HG03354 (cell line): ENCODE measurements around the gene TCHH.
"Not testable (repeated sequence)": the region's sequence is repeated elsewhere in the genome, so short reads cannot be mapped to it uniquely, and the experiment has no call there.

Experiments
- ATAC-seq: cut with Tn5 transposase; IDR thresholded peaks from one replicate; pipeline ENCODE4 v1.9.1; 2021; ENCODE audit warnings: mild to moderate bottlenecking; ENCODE audit not compliant: unreplicated experiment, poor library complexity, severe bottlenecking

Gene TCHH

DNA sequence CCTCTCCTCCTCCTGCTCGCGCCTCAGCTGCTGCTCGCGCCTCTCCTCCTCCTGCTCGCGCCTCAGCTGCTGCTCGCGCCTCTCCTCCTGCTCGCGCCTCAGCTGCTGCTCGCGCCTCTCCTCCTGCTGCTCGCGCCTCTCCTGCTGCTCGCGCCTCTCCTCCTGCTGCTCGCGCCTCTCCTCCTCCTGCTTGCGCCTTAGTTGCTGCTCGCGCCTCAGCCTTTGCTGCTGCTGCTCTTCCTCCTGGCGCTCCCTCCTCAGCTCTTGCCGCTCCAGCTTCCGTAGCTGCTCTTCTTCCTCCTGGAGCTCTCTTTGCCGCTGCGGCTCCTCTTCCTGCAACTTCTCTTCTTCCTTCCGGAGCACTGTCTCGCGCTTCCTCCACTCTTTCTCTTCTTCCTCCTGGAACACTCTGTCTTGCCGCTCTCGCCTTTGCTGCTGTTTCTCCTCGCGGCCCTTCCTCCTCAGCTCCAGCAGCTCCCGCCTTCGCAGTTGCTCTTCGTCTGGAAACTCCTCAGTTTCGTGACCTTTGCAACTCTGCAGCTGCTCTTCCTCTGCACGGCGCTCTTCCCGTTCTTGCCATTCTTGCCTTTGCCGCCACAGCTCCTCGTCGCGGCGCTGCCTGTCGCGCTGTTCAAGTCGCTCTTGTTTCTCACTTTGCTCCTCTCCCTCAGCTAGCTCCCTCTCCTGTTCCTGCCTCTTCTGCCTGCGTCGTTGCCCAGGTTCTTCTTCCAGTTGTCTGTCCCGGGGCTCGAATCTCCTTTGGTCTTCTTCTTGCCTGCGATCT lies 3.0 kb downstream of the TCHH start:
- ATAC-seq = no peak

DNA sequence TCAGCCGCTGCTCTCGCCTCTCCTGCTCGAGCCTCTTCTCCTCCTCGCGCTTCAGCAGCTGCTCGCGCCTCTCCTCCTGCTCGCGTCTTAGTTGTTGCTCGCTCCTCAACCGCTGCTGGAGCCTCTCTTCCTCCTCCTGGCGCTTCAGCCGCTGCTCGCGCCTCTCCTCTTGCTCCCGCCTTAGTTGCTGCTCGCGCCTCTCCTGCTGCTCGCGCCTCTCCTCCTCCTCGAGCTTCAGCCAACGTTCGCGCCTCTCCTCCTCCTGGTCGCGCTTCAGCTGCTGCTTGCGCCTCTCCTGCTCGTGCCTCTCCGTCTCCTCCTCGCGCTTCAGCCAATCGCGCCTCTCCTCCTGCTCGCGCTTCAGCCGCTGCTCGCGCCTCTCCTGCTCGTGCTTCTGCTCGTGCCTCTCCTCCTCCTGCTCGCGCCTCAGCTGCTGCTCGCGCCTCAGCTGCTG lies 3.7 kb downstream of the TCHH start:
- no peak for ATAC-seq

DNA sequence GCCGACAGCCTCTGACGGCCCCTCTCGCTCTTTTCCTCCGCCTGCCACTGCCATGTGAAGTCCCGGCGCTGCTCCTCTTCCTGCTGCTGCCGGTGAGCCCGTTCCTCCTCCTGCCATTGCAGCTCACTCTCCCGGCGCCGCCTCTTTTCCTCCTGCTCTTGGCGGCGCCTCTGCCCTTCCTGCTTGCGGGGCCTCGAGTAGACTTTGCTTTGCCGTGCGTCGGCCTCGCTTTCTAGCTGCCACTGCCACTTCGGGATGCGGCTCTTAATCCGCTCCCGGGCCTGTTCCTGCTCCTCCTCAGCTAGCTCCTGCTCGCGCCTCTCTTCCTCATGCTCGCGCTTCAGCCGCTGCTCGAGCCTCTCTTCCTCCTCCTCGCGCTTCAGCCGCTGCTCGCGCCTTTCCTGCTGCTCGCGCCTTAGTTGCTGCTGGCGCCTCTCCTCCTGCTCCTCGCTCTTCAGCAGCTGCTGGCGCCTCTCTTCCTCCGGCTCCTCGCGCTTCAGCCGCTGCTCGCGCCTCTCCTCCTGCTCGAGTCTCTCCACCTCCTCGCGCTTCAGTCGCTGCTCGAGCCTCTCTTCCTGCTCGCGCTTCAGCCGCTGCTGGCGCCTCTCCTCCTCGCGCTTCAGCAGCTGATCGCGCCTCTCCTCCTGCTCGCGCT lies 4.3 kb downstream of the TCHH start:
- ATAC-seq = no peak

GRCh38 chr1:152110365-152110859 lies 4.8 kb downstream of the TCHH start:
- no peak for ATAC-seq

DNA sequence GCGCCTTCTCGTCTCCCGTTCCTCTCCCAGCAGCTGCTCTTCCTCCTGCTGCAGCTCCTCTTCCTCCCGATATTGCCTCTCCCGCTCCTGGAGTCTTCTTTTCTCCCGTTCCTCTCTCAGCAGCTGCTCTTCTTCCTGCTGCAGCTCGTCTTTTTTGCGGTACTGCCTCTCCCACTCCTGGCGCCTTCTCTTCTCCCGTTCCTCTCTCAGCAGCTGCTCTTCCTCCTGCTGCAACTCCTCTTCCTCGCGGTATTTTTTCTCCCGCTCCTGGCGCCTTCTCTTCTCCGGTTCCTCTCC lies 5.3 kb downstream of the TCHH start:
- no peak for ATAC-seq

DNA sequence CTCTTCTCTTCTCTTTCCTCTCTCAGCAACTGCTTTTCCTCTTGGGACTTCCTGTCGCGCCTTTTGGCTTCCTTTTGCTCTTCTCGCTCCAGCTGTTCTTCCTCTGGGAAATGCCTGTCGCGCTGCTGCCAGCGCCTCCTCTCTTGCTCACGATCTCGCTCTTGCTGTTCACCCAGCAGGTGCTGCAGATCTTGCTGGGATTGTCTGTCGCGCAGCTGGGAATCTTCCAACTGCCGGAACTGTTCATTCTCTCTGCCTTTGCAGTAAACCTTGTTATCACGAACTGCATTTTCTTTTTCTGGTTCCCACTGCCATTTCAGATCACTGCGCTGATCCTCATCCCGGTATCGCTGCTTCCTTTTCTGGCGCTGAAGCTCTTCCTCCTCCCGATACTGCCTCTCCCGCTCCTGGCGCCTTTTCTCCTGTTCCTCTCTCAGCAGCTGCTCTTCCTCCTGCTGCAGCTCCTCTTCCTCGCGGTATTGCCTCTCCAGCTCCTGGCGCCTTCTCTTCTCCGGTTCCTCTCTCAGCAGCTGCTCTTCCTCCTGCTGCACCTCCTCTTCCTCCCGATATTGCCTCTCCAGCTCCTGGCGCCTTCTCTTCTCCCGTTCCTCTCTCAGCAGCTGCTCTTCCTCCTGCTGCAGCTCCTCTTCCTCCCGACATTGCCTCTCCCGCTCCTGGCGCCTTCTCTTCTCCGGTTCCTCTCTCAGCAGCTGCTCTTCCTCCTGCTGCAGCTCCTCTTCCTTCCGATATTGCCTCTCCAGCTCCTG lies 5.8 kb downstream of the TCHH start:
- ATAC-seq = no peak

GRCh38 chr1:152108882-152109222 lies 6.4 kb downstream of the TCHH start:
- ATAC-seq = no peak

GRCh38 chr1:152107984-152108881 lies 7.0 kb downstream of the TCHH start:
- no peak for ATAC-seq

- ATAC-seq = no peak
Observed at GRCh38 chr1:152107031-152107983, 7.9 kb downstream of the TCHH start.

DNA sequence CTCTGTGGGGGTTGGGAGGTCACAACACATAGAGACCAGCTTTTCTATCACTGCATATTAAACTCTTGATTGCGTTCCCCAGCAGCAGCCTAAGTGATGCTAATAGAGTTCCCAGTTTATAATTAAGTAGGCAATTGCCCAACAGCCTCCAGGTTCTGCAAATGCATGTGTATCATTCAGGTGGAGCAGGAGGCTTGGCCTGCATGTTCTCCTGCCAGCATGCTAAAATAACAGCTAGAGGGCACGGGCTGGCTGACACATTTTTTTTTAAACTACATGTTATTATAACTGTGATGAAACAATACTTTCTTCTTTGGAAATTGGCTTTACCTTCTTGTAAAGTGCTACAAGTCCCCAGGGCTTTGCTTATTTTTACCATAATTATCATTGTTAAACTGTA lies 10.4 kb downstream of the TCHH start:
- no peak for ATAC-seq

DNA sequence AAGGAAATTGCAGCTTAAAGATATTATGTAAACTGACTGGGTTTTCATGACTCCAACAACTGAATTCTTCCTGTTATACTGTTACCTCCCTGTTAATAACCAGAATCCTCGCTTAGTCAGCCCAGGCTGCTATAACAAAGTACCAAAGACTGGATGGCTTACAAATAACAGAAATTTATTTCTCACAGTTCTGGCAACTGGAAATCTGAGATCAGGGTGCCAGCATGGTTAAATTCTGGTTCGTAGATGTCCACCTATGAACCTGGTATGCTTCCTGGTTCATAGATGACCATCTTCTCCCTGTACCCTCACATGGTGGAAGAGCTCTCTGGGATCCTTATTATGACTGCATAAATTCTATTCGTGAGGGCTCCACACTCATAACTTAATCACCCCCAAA lies 18.3 kb downstream of the TCHH start:
- ATAC-seq = no peak

- no peak for ATAC-seq
Observed at GRCh38 chr1:152089014-152089674, 26.1 kb downstream of the TCHH start, which contains the start of gene TCHHL1. TCHHL1 (minus strand) TSS chr1:152089064; CDS start chr1:152088143, 921 bp downstream.

- ATAC-seq = no peak
Observed at GRCh38 chr1:152086760-152087159, 28.5 kb downstream of the TCHH start.

- no peak for ATAC-seq
Observed at GRCh38 chr1:152084853-152085252, 30.4 kb downstream of the TCHH start.

- ATAC-seq = not testable (repeated sequence)
Observed at GRCh38 chr1:152081026-152081425, 34.2 kb downstream of the TCHH start.

DNA sequence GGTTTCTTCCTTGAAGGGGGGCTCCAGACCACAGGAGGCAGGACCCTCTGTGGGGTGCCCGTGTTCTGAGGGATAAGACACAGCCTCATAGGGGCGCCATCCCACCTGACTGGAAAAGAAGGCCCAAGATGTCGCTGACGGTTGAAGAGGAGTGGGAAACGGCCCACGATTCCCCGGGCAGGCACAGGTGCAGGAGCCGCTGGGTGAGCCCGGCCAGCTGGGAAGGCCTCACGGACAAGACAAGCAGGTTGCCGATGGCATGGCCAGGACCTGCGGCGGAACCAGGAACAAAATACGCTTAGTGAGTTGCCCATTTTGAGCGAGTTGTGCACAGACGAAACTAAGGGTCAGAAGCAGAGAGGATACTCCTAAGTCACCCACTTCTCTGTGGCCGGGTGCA lies 34.8 kb downstream of the TCHH start:
- not testable (repeated sequence) for ATAC-seq

DNA sequence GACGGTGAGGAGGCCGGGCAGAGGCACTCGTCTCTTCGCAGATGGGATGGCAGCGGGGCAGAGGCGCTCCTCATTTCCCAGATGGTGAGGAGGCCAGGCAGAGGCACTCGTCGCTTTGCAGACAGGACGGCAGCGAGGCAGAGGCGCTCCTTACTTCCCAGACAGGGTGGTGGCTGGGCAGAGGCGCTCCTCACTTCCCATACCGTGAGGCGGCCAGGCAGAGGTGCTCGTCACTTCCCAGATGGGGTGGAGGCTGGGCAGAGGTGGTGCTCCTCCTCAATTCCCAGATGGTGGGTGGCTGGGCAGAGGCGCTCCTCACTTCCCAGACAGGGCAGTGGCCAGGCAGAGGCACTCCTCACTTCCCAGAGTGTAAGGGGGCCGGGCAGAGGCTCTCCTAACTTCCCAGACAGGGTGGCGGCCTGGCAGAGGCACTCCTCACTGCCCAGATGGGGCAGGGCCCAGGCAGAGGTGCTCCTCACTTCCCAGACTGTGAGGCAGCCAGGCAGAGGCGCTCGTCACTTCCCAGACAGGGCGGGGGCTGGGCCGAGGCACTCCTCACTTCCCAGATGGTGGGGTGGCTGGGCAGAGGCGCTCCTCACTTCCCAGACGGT lies 36.3 kb downstream of the TCHH start:
- ATAC-seq = no peak

GRCh38 chr1:152072311-152072710 lies 42.9 kb downstream of the TCHH start:
- ATAC-seq = no peak
